ENCODE results near the gene SIRT5. TPM values are rescaled to one million over a fixed set of nuclear protein-coding genes. Genes with fewer than 3 reads are reported as not detected.

Gene SIRT5
- total RNA-seq, 1 experiment from 2014 or later = 14.3 TPM

DNA sequence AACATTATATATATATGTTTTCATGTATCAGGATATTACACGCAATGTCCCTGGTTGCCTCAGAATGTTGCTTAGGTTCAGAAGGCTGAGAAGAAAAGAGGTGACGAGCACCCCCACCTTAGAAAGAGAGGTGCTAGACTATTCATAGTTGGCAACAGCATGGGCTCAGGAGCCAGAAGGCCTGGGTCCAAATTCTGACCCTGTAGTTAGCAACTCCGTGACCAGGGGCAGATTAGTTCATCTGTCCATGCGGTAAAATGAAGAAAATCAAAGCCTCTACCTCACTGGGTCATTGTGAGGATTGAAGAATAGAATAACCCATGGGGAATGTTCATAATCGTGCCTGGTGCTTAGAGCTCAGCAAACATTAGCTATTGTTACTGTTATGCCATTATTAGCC is 5.4 kb upstream of the SIRT5 start:
- peaks cover 5% of the 10 kb centered on the region for H3K23me2 ChIP-seq (ENCODE audit: insufficient read length, low read depth, low read length, poor library complexity, severe bottlenecking)
- no peak overlapping the region for H3K4ac ChIP-seq (ENCODE audit: low read depth, low read length)
- no peaks in the 10 kb centered on the region for H3K79me2 ChIP-seq (ENCODE audit: insufficient read depth, low read length)
- no peak overlapping the region for H3K27ac ChIP-seq (ENCODE audit: insufficient read length, low read depth, low read length)
- H4K8ac ChIP-seq (replicated peaks; ENCODE audit: insufficient read length, low read depth, low read length) = no peak overlapping the region
- no peak overlapping the region for H3K14ac ChIP-seq (ENCODE audit: insufficient read depth, low read length)
- Mint-ChIP-seq H3K4me3 (no peak overlapping the region), H3K4me1 (peaks cover 19 to 25% of the 10 kb centered on the region in 2 experiments), H3K27me3 (ENCODE audit: low read depth) (no peaks in the 10 kb centered on the region; the same call in 1 of the 2 replicates), H3K27ac (no peak overlapping the region), H3K9me3 (no peaks in the 10 kb centered on the region), H3K36me3 (ENCODE audit: insufficient read depth in 1 of 3, low read depth in 3 of 3) (no peaks in the 10 kb centered on the region)
- no peak overlapping the region for H3T11ph ChIP-seq (ENCODE audit: low read length)
- H2BK12ac ChIP-seq (ENCODE audit: insufficient read length, low read depth, low read length) = no peak overlapping the region
- no peak overlapping the region for H2BK15ac ChIP-seq (ENCODE audit: low read depth, low read length)
- H2BK5ac ChIP-seq (ENCODE audit: insufficient read length, low read length) = no peak overlapping the region
- H3K4me2 ChIP-seq (ENCODE audit: insufficient read depth, insufficient read length, low read length) = no peak overlapping the region
- no peaks in the 10 kb centered on the region for H3K79me1 ChIP-seq (ENCODE audit: insufficient read depth, low read depth, low read length, poor library complexity, severe bottlenecking)
- no peak overlapping the region for H3K56ac ChIP-seq (ENCODE audit: insufficient read length, low read depth, low read length)
- H3K27me3 ChIP-seq (ENCODE audit: insufficient read depth, low read length) = no peaks in the 10 kb centered on the region
- no peak overlapping the region for H3K23ac ChIP-seq (ENCODE audit: insufficient read length, low read depth, low read length)
- no peak overlapping the region for H2BK120ac ChIP-seq (ENCODE audit: low read depth, low read length, poor library complexity, severe bottlenecking)
- H2AFZ ChIP-seq (ENCODE audit: low read length) = no peak overlapping the region
- no peaks in the 10 kb centered on the region for H4K20me1 ChIP-seq (ENCODE audit: control insufficient read depth, insufficient read depth, insufficient read length)
- no peaks in the 10 kb centered on the region for H3K9me3 ChIP-seq (ENCODE audit: control insufficient read depth, low read depth, low read length)
- H2AK5ac ChIP-seq (ENCODE audit: insufficient read length, low read length) = no peak overlapping the region
- H4K91ac ChIP-seq (ENCODE audit: insufficient read length, low read depth, low read length) = no peak overlapping the region
- no peak overlapping the region for H4K5ac ChIP-seq (ENCODE audit: insufficient read length, low read depth, low read length)
- no peak overlapping the region for H2BK20ac ChIP-seq (ENCODE audit: low read depth, low read length, poor library complexity, severe bottlenecking)
- H3K9ac ChIP-seq (ENCODE audit: extremely low read depth, insufficient read length, low read length) = no peak overlapping the region
- WGBS (ENCODE audit: extremely low coverage, insufficient read length, low lambda C conversion rate) = no CpG with 5 or more reads among the region's 5 CpGs
- H3K4me1 ChIP-seq (ENCODE audit: insufficient read depth, low read length) = no peaks in the 10 kb centered on the region; the same call in 1 of the 2 replicates
- TF ChIP-seq, protein P1, sequence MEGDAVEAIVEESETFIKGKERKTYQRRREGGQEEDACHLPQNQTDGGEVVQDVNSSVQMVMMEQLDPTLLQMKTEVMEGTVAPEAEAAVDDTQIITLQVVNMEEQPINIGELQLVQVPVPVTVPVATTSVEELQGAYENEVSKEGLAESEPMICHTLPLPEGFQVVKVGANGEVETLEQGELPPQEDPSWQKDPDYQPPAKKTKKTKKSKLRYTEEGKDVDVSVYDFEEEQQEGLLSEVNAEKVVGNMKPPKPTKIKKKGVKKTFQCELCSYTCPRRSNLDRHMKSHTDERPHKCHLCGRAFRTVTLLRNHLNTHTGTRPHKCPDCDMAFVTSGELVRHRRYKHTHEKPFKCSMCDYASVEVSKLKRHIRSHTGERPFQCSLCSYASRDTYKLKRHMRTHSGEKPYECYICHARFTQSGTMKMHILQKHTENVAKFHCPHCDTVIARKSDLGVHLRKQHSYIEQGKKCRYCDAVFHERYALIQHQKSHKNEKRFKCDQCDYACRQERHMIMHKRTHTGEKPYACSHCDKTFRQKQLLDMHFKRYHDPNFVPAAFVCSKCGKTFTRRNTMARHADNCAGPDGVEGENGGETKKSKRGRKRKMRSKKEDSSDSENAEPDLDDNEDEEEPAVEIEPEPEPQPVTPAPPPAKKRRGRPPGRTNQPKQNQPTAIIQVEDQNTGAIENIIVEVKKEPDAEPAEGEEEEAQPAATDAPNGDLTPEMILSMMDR (conservative IDR thresholded peaks at IDR 0.05) = no peak
- DNase-seq = no peak
- H3K18ac ChIP-seq (ENCODE audit: insufficient read length, low read depth, low read length) = no peak overlapping the region
